ENCODE measurements around the gene MS4A15.
A peak's percentile ranks its signal among the peaks of the same experiment; 100 is the strongest.

MS4A15 gene

DNA sequence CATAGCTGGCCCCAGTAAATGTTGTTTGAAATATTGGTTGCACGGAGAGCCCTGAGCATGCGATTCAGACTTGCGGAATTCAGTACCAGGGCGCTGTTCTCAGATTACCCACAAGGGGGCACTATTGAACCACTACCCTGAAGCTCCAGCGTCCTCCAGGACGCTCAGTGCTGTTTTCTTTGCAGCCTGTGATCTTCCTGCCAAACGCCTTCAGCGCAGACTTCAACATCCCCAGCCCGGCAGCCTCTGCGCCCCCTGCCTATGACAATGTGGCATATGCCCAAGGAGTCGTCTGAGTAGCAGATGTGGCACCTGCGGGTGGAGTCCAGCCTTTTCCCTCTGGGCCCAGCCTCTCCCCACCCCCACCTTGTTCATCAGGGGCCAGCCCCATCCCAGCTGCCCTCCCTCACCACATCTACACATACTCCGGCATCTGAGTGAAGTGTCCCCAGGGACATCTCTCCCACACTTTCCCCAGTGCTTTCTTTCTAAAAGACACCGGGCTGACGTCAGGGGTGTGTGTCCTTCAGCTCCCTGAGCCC, 18.8 kb downstream of the MS4A15 start:
- no peaks in the 10 kb centered on the region for H3K4me1 ChIP-seq
- H3K36me3 ChIP-seq (replicated peaks) = no peaks in the 10 kb centered on the region
- in situ Hi-C loops (cut with MboI; ENCODE audit: low sequenced_read_pairs) = loop anchor here (10.0 kb wide), 1 partner anchor 119 kb away; no protein-coding TSS in a partner anchor
- H3K4me3 ChIP-seq = no peak overlapping the region
- DNase-seq (ENCODE audit: low spot score in 2 of 2) = peak; percentile 84 to 90
- H3K9me3 ChIP-seq = no peaks in the 10 kb centered on the region
- H3K27me3 ChIP-seq (ENCODE audit: low read depth) = no peaks in the 10 kb centered on the region

DNA sequence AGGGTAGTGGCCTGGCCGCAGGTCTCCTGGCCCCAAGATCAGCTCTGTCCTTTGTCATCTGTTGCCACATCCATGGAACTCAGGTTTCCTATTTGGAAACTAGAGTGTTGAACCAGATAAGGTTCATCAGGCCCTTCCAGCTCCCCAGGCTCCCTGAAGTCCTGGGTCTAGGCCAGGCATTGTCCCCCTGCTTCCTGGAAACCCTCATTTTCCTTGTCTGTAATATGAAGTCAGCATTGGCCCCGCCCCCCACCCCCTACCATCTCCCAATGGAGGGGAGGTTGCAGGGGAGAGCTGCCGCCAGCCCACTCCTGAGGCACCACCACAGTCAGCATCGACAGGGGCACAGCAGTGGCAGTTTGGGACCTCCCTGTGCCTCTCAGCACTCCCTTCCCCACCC, 19.5 kb downstream of the MS4A15 start:
- Histone ChIP-seq H3K9me3 (no peaks in the 10 kb centered on the region), H3K4me3 (no peak overlapping the region), H3K36me3 (replicated peaks) (no peaks in the 10 kb centered on the region), H3K27me3 (ENCODE audit: low read depth) (no peaks in the 10 kb centered on the region), H3K4me1 (no peaks in the 10 kb centered on the region)
- in situ Hi-C loops (cut with MboI; ENCODE audit: low sequenced_read_pairs) = loop anchor here (10.0 kb wide), 1 partner anchor 119 kb away; no protein-coding TSS in a partner anchor
- DNase-seq (ENCODE audit: low spot score in 2 of 2) = no peak

GRCh38 chr11:60777106-60777505, 20.4 kb downstream of the MS4A15 start:
- DNase-seq (ENCODE audit: low spot score in 2 of 2) = no peak
- Histone ChIP-seq H3K4me1 (no peaks in the 10 kb centered on the region), H3K36me3 (replicated peaks) (no peaks in the 10 kb centered on the region), H3K4me3 (no peak overlapping the region), H3K27me3 (ENCODE audit: low read depth) (no peaks in the 10 kb centered on the region), H3K9me3 (no peaks in the 10 kb centered on the region)
- in situ Hi-C loops (cut with MboI; ENCODE audit: low sequenced_read_pairs) = loop anchor here (10.0 kb wide), 1 partner anchor 118 kb away; no protein-coding TSS in a partner anchor

GRCh38 chr11:60777572-60777971, 20.9 kb downstream of the MS4A15 start:
- in situ Hi-C loops (cut with MboI; ENCODE audit: low sequenced_read_pairs) = loop anchor here (10.0 kb wide), 1 partner anchor 117 kb away; no protein-coding TSS in a partner anchor
- no peaks in the 10 kb centered on the region for H3K9me3 ChIP-seq
- no peak overlapping the region for H3K4me3 ChIP-seq
- H3K27me3 ChIP-seq (ENCODE audit: low read depth) = no peaks in the 10 kb centered on the region
- no peak for DNase-seq (ENCODE audit: low spot score in 2 of 2)
- no peaks in the 10 kb centered on the region for H3K4me1 ChIP-seq
- H3K36me3 ChIP-seq (replicated peaks) = no peaks in the 10 kb centered on the region

DNA sequence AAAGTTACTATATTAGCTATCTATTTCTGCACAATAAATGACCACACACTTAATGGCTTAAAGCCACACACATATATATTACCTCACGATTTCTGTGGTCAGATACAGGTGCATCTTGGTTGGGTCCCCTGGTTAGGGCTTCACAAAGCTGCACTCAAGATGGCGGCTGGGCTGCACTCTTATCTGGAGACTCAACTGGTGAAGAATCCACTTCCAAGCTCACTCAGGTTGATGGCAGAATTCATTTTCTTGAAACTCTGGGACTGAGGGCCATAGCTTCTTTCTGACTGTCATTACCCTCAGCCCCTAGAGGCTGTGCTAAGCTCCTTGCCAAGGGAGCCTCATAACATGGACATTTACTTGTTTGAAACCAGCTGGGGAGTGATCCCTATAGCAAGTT, 23.4 kb downstream of the MS4A15 start:
- no peaks in the 10 kb centered on the region for H3K27me3 ChIP-seq (ENCODE audit: low read depth)
- no peaks in the 10 kb centered on the region for H3K36me3 ChIP-seq (replicated peaks)
- no peaks in the 10 kb centered on the region for H3K4me1 ChIP-seq
- no peak for DNase-seq (ENCODE audit: low spot score in 2 of 2)
- in situ Hi-C loops (cut with MboI; ENCODE audit: low sequenced_read_pairs) = no loop called here
- no peaks in the 10 kb centered on the region for H3K9me3 ChIP-seq
- H3K4me3 ChIP-seq = no peak overlapping the region

- no peaks in the 10 kb centered on the region for H3K27me3 ChIP-seq (ENCODE audit: low read depth)
- no peaks in the 10 kb centered on the region for H3K9me3 ChIP-seq
- in situ Hi-C loops (cut with MboI; ENCODE audit: low sequenced_read_pairs) = no loop called here
- H3K36me3 ChIP-seq (replicated peaks) = no peaks in the 10 kb centered on the region
- no peak for DNase-seq (ENCODE audit: low spot score in 2 of 2)
- H3K4me3 ChIP-seq = no peak overlapping the region
- no peaks in the 10 kb centered on the region for H3K4me1 ChIP-seq
Measured at GRCh38 chr11:60780774-60781173, 24.1 kb downstream of the MS4A15 start.

DNA sequence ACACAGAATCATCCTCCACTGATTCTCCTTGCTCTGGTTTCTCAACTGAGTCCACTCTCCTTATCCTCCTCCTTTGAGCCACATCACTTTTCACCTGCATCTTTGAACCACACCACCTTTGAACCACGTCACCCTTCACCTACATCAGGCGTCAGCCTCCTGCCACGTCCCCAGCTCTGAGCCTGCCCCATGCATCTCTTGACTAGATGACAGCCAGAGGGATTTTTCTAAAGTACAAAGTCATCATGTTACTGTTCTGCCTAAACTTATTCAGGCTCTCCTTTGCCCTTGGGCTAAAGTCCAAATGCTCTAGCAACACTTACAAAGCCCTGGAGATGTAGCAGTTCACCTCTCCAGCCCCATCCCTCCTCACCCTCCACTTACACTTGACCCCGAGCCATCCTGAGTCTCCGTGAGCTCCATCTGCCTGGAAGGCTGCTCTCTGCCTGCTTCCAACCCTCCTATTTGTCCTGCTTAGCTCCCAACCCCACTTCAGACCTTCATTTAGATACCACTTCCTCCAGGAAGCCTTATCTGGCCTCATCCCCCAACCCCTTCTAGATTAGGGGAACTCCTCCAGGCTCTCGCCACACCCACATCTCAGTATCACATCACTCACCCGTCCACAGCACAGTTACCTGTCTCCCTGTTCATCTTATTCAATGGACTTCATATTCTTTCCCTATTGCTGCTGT, 24.8 kb downstream of the MS4A15 start:
- no peaks in the 10 kb centered on the region for H3K36me3 ChIP-seq (replicated peaks)
- no peak for DNase-seq (ENCODE audit: low spot score in 2 of 2)
- in situ Hi-C loops (cut with MboI; ENCODE audit: low sequenced_read_pairs) = no loop called here
- H3K4me1 ChIP-seq = no peaks in the 10 kb centered on the region
- H3K9me3 ChIP-seq = no peaks in the 10 kb centered on the region
- no peaks in the 10 kb centered on the region for H3K27me3 ChIP-seq (ENCODE audit: low read depth)
- no peak overlapping the region for H3K4me3 ChIP-seq

DNA sequence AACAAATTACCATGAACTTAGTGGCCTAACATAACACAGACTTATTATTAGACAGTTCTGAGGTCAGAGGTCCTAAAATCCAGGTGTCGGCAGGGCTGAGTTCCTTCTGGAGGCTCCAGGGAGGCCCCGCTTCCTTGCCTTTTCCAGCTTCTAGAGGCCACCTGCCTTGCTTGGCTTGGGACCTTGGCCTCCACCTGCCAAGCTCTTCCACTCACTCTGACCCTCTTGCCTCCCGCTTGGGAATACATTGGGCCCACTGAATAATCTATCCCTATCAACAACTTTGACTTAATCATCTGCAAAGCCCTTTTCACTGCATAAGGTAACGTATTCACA, 25.3 kb downstream of the MS4A15 start:
- in situ Hi-C loops (cut with MboI; ENCODE audit: low sequenced_read_pairs) = no loop called here
- Histone ChIP-seq H3K36me3 (replicated peaks) (no peaks in the 10 kb centered on the region), H3K4me3 (no peak overlapping the region), H3K4me1 (no peaks in the 10 kb centered on the region), H3K27me3 (ENCODE audit: low read depth) (no peaks in the 10 kb centered on the region), H3K9me3 (no peaks in the 10 kb centered on the region)
- no peak for DNase-seq (ENCODE audit: low spot score in 2 of 2)

DNA sequence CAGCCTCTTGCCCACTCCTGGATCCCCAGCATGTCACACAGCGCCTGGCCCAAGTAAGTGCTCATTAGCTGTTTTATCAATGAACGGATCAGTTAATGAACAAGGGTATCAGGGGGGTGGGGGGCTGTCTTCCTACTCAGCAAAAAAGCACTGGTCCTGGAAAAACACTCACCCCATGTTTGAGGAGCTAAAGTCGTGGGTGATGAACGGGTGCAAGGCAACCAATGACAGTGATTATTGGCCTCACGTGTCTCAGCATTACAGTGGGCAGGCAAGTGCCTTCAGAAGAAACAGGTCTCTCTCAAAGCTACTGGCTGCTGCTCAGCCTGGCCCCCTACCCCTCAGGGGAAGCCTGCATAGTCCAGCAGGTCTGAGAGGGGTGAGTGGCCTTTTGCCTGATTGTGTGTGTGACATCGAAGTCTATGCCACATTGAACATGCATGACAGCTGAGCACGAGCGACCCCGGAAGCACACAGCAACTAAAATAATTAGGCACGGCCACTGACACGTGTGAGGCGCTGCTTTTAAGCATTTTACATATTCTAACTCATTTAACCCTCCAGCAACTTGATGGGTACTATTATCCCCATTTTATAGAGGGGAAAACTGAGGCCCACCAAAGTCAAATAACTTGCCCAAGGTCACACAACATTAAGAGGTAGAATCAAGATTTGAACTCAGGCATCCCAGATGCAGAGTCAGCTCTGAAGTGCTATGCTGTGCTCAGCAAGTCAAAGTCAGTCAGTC, 25.9 kb downstream of the MS4A15 start:
- in situ Hi-C loops (cut with MboI; ENCODE audit: low sequenced_read_pairs) = no loop called here
- DNase-seq (ENCODE audit: low spot score in 2 of 2) = no peak
- no peak overlapping the region for H3K4me3 ChIP-seq

DNA sequence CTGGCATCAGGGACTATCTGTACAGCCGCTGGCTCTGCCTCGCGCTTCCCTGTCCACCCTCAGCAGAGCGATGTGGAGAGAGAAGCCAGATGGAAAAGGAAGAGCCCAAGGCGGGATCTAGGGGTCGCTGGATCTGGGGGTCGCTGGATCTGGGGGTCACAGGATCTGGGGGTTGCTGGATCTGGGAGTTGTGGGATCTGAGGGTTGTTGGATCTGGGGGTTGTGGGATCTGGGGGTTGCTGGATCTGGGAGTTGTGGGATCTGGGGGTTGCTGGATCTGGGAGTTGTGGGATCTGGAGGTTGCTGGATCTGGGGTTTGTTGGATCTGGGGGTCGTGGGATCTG, 26.4 kb downstream of the MS4A15 start:
- no peak for DNase-seq (ENCODE audit: low spot score in 2 of 2)
- H3K36me3 ChIP-seq (replicated peaks) = no peaks in the 10 kb centered on the region
- in situ Hi-C loops (cut with MboI; ENCODE audit: low sequenced_read_pairs) = no loop called here
- no peaks in the 10 kb centered on the region for H3K4me1 ChIP-seq
- no peak overlapping the region for H3K4me3 ChIP-seq
- no peaks in the 10 kb centered on the region for H3K9me3 ChIP-seq
- H3K27me3 ChIP-seq (ENCODE audit: low read depth) = no peaks in the 10 kb centered on the region

More for the DNA sequence above, 25.9 kb downstream of the MS4A15 start:
- Histone ChIP-seq H3K4me1 (no peaks in the 10 kb centered on the region), H3K36me3 (replicated peaks) (no peaks in the 10 kb centered on the region), H3K27me3 (ENCODE audit: low read depth) (no peaks in the 10 kb centered on the region), H3K9me3 (no peaks in the 10 kb centered on the region)

GRCh38 chr11:60783911-60784310, 27.2 kb downstream of the MS4A15 start:
- Histone ChIP-seq H3K9me3 (no peaks in the 10 kb centered on the region), H3K36me3 (replicated peaks) (no peaks in the 10 kb centered on the region), H3K4me3 (no peak overlapping the region), H3K27me3 (ENCODE audit: low read depth) (no peaks in the 10 kb centered on the region), H3K4me1 (no peaks in the 10 kb centered on the region)
- in situ Hi-C loops (cut with MboI; ENCODE audit: low sequenced_read_pairs) = no loop called here
- DNase-seq (ENCODE audit: low spot score in 2 of 2) = no peak

DNA sequence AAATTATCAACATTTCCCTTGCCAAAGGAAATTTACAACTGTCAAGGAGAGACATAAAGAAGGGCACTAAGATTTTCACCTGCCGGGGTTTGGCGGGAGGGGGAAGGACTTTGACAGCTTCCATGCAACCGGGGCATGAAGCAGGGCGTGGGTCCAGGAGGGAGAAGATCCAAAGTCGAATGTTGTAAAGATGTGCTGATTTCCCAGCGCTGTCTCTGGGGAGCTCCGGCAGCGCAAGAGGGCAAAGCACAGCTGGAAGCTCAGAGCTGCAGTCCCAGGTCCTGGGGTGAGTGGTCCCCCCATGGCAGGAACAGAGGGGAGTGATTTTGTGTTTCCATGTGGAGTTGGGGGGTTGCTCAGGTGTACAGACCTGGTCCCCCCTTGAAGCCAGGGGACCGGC, 28.5 kb downstream of the MS4A15 start, which contains the start of gene MS4A10:
MS4A10 (plus strand) TSS at position 198 of the 400 bp plus-strand sequence. CDS start 5,003 bp downstream, outside the sequence.
- H3K27me3 ChIP-seq (ENCODE audit: low read depth) = no peaks in the 10 kb centered on the region
- no peak within 1 kb of the TSS for H3K4me3 ChIP-seq
- DNase-seq (ENCODE audit: low spot score in 2 of 2) = no peak
- in situ Hi-C loops (cut with MboI; ENCODE audit: low sequenced_read_pairs) = no loop called here
- no peaks in the 10 kb centered on the region for H3K36me3 ChIP-seq (replicated peaks)
- no peaks in the 10 kb centered on the region for H3K4me1 ChIP-seq
- H3K9me3 ChIP-seq = no peaks in the 10 kb centered on the region

- no peaks in the 10 kb centered on the region for H3K9me3 ChIP-seq
- H3K4me3 ChIP-seq = no peak overlapping the region
- in situ Hi-C loops (cut with MboI; ENCODE audit: low sequenced_read_pairs) = no loop called here
- no peak for DNase-seq (ENCODE audit: low spot score in 2 of 2)
- no peaks in the 10 kb centered on the region for H3K27me3 ChIP-seq (ENCODE audit: low read depth)
- no peaks in the 10 kb centered on the region for H3K4me1 ChIP-seq
- H3K36me3 ChIP-seq (replicated peaks) = no peaks in the 10 kb centered on the region
Measured at GRCh38 chr11:60785806-60786361, 29.2 kb downstream of the MS4A15 start.

Measured in HAP-1 (cell line).